Left lobe of liver (tissue), 2 donors: ENCODE results near the gene ISG20L2. TPM values are rescaled to one million over a fixed set of nuclear protein-coding genes. Genes with fewer than 3 reads are reported as not detected.

ENCODE experiments used
- ATAC-seq: fragments of 200-7000 bp; cut with Tn5 transposase; one replicate; pipeline ENCODE4 v1.9.1; 2020; ENCODE audit warnings: mild to moderate bottlenecking, moderate library complexity
- DNase-seq: peaks from one replicate; pipeline ENCODE4 v3.0.0-alpha.2; 2020; ENCODE audit warnings: low spot score
- total RNA-seq: library from RNA; stranded (reverse); gene quantifications from one replicate; pipeline ENCODE4 v1.2.1, GENCODE V29; 2021
- donor health status: DM: no; HTN: no; CAD: no; lungs with moderate emphysema.
- donor health status: DM: no; HTN: yes; CAD: no.

ISG20L2 gene
- total RNA-seq, 1 donor from 2014 or later, result 10.8 TPM

DNA sequence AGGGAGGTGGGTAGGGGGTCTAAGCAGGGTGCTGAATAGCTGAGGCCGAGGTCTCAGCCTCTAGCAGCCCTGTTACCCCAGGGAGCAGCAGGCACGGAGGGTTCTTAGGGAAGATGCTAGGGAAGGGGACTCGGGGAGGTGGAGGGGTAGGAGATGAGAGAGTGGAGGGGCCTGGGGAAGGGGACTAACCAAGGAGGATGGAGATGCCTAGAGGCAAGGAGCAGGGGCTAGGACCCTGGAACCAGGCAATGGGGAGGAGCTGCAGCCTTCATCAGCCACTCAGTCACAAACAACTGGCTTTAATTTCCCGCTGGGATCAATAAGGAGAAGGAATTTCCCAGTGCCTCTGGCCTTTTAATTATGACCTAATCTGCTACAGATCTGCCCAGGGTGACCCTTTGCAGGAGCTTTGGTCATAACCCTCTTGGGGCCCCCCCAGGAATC is 20.3 kb downstream of the ISG20L2 start:
- ATAC-seq (no peak), DNase-seq (no peak)

DNA sequence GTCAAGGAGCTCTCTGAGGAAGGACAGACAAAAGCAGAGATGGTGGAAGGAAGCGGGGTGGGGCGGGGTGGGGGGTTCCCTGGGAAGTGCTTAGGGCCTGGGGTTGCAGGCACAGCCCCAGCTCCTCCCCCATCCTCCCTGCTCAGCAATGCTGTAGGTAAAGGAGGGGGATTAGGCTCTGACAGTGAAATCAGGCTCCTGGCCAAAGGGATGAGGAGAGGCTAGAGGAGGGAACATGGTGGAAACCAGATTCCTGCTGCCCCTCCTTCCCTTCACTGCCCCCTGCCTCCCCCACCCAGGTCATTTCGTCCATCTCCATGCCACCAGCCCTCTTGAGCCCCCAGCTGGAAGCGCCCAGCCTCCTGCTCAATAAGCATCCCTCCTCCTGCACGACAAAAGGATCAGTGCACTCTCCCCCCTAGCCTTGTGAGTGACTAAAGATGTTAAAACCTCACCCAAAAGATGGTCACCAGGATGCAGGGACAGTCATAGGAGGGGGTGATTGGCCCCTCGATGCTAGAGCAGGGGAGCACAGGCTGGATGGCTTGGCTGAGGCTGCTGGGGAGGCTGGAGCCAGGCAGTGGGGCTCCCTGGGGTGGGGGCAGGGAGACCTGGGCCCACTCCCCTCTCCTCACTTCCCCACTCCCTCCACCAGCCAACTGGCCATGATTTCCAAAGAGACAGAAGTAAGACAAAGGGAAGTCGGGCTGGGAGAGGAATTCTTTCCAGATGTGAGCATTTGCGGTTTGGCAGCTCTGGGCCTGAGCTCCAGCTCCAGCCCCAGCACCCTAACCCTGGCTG is 20.9 kb downstream of the ISG20L2 start:
- no peak for DNase-seq
- ATAC-seq, result no peak

DNA sequence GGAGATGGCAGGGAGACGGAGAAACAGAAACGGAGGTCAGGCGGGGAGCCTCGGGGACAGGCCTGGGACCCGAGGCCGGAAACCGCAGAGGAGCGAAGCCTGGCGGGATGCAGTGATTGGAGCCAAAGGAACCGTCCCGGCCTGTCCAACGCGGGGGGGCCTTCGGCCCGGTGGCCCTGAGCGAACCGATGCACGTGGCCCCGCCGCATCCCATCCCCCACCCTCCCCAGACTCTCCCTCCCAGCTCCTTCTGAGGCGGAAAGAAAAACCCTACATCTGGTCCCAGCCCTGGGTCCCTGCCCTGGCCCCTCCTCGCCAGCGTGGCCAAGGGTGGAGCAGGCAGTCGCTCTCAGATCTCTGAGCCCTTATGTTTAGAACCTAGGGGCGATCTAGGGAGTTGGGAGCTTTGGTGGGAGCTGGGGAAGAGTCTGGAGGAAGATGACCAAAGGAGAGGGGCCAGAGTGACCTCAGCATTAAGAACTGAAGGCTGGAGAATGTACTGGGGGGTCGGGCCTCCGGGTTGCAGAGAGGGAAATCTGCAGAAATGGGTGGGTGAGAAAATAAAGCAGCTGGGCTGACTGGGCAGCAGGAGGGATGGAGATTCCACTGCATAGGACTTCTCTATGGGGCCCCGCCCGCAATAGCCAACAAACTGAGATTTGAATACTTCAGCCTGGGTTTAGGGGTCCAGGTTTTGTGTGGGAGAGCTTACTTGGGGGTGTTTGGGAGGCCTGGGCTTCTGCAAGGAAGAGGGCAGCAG is 21.7 kb downstream of the ISG20L2 start:
- DNase-seq (no peak), ATAC-seq (peak; percentile 39)

DNA sequence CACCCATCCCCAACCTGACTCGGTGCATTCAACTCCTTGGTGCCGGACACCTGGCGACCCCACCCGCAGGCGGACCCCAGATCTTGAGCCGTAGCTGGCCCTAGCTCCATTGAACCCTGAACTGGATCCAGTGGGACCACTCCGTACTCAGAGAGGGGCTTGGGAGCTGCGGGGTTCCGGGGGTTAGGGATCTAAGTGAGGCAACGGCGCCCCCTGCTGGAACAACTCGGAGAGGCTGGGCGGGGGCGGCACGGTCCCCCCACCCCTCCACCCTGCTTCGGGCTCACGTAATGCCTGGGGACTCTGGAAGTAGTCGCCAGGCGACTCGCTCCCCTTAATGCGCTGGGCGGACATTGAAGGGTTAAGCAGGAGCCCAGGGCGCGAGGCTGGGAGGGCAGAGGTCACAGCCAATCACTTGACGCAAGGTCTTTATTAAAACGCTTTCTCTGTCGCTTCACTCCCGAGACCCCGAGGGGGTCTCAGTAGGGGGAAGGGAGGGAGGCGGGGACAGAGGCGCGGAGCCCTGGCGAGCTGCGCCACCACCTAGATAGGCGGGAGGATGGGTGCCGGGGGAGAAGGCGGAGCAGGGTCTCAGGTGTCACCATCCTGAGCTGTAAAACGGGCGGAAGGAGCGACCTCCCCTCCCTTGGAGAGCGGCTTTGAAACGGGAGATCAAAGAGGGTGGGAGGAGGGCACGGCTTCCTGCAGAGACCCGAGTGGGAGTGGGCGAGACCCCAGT is 22.5 kb downstream of the ISG20L2 start:
- DNase-seq, result no peak
- peak; percentile 10 for ATAC-seq

DNA sequence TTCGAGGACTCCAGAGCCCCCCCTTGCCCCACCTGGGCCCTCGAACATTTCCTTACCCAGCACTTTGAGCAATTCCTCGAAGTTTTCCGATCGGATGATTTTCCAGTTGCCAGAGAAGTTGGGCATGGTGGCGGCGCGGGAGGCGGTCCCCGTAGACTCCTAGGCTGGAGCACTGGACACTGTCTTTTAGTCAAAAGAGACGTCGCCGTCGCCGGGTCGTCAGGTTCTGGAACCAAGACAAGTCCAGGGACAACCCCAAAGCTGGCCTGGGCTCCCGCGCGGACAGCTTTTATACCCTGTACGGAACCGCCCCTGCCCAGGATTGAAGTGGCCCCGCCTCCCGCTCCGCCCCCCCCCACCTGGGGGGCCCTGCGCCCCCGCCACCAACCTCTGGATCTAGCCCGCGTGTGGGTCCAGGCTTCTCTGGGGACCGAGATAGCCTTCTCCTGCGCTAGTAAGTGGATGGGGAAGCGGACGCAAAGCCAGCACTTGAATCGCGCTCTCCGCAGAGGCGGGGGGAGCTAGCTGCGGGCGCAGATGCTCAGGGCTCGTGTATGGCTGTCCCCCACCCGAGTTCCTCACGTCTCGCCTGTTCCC is 23.1 kb downstream of the ISG20L2 start, which contains the start of gene CRABP2:
CRABP2 (minus strand) TSS at position 263 of the 597 bp plus-strand sequence; CDS start at position 126, 137 bp downstream.
- ATAC-seq, result no peak
- no peak for DNase-seq

DNA sequence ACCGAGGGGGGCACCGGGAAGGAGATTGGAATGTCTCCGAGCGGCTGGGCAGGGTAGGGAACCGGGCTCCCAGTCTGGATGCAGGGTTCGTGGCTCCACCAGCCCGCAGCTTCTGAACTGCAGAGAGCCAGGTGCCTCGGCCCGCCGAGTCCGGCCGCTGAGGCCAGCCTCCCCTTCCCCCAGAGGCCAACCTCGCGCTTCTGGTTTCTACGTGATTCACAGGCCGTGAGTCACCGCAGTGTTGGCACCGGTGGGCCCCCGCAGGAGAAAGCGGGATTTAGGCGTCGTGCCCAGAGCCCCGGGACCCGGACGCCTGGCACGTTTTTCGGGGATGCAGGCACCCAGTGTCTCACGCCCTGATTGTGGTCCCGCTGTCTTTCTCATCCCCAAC is 23.6 kb downstream of the ISG20L2 start:
- DNase-seq (no peak), ATAC-seq (no peak)

DNA sequence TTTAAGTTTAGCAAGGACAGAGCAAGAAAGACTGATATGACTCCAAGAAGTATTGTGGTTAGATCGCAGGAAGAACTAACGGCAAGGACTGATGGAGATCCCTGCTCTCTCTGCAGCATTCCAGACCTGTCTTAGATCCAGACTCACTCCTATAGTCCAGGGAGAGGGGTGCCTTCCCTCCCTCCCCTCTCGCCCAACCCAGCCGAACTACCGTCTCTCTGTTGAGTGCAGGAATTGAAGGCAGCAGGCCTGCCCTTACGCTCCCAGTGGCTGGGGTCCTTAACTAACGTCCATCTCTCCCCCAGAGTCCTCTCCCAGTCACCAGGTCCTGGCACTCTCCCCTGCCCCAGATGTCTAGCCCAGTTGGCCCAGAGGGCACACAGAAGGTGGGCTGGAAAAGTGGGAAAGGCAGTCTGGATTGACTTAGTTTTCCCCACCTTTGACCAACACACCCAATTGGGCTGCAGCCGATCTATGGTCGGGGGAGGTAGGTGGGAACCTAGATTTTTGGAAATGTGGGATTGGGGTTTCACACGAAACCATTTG is 24.3 kb downstream of the ISG20L2 start:
- DNase-seq, result no peak

DNA sequence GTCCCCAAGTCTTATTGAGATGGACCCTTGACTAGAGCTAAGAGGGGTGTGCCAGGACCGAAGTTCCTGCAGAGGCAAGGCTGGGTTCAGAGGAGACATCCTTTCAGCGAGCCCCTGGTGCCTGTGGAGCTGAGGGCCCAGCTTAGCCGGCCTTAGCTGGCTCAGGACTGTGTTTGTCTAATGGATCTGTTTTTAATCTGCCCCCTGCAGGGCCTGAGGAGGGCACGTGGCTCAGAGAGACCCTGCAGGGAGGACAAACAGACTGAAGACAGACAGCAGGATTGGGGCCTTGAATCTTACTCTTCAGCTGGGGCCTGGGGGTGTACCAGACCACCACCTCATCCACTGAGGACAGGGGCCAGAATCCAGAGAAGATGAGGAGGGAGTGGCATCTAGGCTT is 24.8 kb downstream of the ISG20L2 start:
- DNase-seq (no peak), ATAC-seq (no peak)

More for the DNA sequence above, 24.3 kb downstream of the ISG20L2 start:
- ATAC-seq, result no peak

DNA sequence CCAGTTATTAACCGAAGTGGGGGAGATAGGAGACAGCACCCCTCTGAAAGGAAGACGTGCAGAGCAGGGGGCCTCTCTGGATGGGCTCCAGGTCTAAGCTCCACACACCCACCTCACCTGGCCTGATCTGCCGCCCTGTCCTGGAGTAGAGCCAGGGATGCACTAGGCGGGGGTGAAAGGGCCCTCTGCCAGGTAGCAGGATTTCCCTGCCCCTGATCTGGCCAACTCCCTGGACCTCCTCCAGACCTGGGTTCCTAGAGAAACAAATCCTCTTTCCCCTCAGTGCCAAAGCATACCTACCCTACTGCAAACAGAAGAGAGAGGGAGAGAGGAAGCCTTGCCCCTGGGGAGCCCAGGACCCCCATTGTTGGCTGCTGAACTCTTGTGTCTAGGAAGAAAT is 25.2 kb downstream of the ISG20L2 start:
- no peak for ATAC-seq
- DNase-seq, result no peak

DNA sequence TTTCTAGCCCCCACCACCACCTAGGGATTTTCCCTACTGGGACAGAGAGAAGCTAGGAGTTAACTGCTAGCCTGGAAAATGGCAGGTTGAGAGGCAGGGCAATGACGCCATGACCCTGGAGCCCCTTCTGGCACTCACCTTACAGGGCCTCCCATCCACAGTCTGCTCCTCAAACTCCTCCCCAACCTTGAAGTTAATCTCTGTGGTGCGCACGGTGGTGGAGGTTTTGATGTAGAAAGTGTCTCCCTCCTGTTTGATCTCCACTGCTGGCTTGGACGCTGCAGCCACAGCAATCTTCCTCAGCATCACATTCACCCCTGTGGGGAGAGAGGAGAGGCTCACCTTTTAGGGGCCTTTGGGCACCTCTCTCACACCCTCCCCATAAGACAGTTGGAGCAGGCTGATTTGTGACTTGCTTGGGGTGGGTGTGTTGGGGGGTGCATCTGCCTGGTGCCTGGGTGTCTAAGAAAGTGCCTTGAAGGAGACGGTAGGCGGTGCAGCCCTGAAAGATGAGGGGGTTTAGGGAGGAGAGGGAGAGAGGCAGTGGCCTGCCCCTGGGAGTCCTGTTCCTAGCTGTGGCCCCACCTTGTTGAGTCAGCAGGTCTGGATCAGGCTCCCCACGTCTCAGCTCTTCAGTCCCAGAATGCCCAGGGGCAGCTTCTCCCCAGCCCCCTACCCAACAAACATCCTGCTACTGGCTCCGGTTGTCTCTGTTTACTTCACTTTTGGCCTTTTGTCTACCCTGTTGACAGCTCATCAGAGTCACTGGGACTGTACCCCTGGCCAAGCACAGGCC is 27.6 kb downstream of the ISG20L2 start:
- ATAC-seq (no peak), DNase-seq (no peak)

DNA sequence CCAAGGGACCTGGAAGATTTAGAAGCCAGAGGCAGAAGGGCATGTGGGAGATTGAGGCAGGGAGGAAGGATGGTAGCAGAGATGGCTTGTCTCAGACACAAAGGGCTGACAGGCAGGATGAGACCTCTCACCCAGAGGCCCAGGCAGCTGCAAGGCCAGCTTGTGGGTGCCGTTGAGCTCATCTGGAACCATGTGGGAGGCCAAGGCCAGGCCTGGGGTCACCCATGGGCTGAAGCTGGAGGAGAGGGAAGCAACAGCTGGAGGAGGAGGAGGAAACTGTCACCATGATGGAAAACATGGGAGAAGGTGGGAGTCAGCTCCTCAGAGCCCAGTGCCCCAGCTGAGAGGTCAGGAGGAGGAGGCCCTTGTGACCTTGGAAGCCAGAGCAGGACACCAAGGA is 29.6 kb downstream of the ISG20L2 start:
- no peak for ATAC-seq

DNA sequence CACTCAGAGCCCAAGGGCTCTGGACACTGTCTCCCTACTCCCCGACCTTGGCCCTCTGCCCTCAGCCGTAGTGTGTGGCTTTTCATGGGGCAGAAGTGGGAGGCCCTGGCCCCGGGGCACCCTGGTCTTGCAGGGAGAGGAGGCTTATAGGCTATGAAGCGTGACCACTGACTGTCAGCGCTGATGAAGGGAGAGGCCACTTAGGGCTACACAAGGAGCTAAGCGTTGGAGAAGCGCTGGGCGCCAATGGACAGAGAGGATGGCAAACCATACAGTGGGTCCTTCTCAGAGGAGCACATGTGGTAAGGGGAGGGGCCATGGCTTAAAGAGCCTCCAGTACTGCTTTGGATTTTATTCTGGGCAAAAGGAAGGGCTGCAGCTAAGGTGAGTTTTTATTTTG is 31.1 kb downstream of the ISG20L2 start:
- ATAC-seq, result no peak
- no peak for DNase-seq

More for the DNA sequence above, 29.6 kb downstream of the ISG20L2 start:
- no peak for DNase-seq

DNA sequence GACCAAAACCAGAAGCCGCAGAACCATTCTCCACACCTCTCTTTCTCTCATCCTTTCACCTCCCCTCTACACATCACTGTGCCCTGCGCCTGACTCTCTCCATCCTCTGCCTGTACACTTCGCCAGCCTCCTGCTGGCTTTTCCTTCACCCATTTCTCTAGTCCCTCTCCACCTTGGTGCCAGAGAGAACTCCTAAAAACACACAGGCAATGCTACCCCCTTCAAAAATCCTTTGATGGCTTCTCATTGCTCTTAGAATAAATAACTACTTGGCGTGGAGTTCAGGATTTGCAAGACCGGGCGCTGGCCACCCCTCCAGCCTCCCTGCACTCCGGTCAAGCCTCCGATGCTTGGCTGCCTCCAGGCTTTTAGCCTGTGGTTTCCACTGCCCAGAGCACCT is 31.8 kb downstream of the ISG20L2 start:
- DNase-seq (no peak), ATAC-seq (no peak)

DNA sequence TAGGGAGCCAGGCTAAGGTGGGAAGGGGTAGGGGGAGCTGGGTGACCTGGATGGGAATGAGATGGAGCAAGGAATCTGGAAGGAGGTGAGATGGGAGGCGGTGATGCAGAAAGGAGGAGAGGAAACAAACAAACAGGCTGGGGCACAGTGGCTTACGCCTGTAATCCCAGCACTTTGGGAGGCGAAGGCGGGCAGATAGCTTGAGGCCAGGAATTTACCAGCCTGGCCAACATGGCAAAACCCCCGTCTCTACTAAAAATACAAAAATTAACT is 33.9 kb downstream of the ISG20L2 start:
- DNase-seq, result no peak
- no peak for ATAC-seq

DNA sequence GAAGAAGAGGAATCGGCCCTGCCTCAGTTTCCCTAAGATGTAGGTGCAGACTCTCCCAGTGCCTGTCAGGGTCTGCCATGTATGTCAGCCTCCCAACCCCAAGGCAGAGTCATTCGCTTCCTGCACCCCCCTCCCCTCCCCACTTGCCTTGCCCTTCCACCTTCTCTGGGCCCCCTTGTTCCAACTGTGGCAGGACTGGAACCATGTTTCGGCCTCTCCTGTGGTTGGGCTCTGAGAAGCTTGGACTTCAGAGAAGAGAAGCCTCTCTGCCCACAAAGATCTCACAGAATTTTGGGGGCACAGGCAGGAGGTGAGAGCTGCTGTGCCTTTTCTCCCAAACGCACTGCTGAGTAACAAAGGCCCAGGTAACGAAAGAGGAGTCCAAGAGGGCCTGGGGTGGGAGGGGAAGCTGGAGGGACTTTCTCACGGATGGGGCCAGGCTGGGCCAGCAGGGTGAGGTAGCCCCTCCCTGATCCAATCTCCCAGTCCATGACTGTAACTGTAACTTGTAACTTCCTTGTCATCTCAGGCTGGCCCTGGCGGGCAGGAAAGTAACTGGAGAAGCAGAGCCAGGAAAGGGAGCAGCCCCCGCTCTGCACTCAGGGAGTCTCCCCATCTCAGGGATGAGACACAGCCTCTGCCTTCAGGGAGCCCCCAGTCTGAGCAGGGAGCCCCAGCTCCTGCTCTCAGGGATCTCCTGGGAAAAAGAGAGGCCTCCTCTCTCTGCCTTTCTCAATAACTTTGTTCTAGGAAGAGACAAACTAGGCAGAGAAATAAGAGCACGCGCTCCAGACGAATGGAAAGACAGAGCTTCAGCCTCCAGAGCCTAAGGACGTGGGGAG is 34.5 kb downstream of the ISG20L2 start:
- ATAC-seq, result no peak

DNA sequence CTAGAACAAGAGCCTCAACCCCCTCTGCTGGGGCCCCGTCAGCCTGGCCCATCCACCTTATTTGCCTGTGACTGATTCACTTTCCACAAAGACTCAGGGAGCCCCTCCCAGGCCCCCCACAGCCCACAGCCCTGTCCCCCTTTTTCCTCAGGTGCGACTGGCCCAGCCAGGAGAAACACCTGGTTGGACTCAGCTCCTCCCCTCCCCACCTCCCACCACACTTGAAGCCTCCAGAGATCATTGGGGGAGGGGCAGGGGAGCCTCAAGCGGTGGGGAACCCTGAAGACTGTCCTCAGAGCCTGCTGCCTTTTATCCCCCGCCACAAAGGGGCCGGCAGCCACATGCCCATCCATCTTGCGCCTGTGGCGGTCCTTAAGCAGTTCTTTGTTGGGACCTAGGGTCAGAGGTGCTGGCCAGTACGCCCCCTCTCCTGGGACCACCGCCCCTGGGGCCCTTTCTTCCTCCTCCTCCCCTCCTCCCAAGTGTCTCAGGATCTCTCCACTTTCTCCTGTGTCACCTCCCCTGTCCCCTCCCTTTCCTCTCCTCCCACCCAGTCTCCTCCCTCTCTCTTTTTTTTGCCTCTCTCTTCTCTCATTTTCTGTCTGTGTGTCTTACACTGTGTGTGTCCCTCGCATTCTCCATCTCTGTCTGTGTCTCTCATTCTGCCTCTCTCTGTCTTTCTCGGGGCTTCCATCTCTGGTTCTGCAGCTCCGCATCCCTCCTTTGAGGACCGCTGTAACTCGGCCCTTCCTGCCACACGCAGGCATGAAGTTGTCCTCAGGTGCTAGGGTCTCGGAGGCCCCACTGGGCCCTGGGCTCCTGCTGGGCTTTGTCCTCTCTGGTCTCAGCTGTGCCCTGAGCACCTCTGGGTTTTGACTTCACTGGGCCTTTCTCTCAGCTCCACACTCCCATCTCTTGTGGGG is 35.4 kb downstream of the ISG20L2 start:
- no peak for ATAC-seq
- DNase-seq, result no peak

More for the DNA sequence above, 34.5 kb downstream of the ISG20L2 start:
- no peak for DNase-seq

DNA sequence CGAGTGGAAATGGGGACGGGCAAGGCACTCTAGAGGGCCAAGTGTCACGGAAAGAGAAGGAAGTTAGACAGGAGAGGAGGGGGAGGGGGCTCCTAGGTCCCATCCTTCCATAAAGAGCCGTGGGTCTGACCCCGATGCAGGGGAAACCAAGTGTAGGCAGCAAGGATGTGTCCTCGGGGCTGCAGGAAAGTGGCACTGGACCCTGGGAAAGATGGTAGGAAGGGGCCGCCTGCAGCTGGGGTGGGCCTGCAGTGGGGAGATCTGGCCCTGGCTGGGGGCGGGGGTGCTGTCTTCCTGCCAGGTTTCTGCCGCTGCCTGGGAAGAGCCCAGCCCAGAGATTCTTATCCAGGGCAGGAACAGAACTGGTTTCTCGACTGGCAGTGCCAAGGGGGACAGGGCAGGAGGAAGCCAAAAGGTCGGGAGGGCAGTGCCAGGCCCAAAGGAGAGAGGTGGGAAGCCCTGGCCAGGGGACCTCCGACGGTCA is 36.1 kb downstream of the ISG20L2 start:
- ATAC-seq (no peak), DNase-seq (no peak)
